ENCODE measurements around the gene CERS6.
"Not testable (repeated sequence)": the region's sequence is repeated elsewhere in the genome, so short reads cannot be mapped to it uniquely, and the experiment has no call there.

CERS6 gene

DNA sequence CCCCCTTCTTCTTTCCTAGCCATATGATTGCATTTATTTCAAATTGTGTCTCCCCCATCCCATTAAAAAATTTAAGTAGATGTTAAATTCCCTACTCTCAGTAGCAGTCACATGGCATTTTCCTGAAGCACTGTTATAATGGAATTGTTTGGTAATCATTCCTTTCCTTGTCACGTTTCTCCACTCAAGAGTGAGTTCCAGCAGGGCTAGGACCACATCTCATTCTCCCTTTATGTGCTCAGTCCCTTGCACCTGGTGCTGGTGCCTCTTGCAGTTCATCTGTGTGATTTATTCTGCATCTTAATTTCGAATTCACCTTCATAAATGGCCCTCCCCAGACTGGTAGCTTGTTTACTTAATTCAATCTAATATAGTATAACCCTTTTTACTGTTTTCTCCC is 276.0 kb downstream of the CERS6 start:
- no peak for DNase-seq (ENCODE audit: low read depth in 2 of 2)

DNA sequence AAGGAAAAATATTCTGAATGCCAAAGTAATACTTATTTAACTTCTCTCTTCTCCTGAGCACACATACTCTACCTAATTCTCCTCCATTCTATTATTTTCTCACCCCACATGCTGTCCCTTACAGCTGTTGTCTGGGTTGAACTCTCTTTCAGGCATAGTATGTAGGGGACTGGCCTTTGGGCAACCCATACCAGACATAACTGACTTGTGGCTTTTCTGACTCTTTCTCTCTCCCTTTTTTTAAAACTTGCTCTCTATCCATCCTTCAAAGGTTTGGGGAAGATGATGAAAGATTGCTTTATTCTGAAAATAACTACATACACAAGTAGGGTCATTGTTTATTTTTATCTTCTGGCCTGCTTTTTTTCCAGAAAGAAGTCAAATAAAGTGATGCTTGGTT is 276.4 kb downstream of the CERS6 start:
- no peak for DNase-seq (ENCODE audit: low read depth in 2 of 2)

DNA sequence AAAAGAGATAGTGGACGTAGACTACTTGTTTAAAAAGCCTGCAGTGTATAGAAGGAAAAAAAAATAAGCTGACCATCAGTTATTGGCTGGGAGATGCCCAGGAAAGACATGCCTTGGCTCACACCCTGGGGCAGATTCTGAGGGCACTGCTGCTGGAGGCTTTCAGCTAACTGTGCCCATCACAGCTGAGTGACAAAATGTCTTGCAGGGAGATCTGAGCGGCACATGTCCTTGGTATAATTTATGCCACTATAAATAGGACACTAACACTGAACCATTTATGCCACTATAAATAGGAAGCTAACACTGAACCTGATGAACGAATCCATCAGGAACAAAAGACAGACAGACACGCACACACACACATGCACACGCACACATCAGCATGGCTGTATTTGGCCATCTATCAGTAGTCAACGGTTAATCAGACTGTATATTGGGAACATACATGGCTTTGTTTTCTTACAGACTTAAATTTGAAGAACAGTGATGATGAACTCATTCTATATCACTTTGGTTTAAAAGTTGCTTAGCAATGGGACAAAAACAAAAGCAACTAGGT is 278.2 kb downstream of the CERS6 start:
- DNase-seq (ENCODE audit: low read depth in 2 of 2): no peak

DNA sequence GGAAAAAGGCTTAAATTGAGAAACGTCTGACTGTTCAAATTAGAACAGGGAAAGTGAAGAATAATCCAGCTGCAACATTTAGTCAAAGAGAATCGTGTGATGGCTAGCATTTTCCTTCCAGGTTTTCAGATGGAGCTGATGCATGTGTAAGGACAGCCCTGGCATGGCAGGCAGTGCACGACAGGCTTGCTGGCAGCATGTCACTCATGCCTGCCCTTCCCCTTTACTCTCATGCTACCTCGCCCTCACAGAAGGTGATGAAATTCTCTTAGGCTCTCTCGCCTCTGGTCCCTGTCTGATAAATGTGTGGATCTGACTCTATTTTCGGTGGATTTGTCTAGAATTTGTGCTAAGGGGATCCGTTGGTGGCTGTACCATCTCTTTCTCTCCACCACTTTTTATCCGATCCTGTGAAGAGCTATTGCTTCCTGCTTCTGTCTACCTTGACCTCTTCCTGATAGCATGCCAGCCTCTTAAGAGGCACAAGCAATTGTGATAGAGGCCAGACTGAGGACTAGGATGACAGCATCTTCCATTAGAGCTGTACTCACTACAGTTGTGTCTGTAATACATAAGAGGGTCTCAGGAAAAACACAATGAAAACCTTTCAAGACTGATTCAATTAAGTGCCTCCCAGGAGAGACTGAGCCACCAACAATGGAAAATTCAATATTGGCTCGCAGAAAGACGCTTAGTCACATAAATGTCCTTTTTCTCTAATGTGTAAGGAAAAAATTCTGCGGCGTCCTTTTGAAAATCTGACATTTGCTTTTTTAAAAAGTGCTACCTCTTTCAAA is 280.8 kb downstream of the CERS6 start:
- no peak for DNase-seq (ENCODE audit: low read depth in 2 of 2)

DNA sequence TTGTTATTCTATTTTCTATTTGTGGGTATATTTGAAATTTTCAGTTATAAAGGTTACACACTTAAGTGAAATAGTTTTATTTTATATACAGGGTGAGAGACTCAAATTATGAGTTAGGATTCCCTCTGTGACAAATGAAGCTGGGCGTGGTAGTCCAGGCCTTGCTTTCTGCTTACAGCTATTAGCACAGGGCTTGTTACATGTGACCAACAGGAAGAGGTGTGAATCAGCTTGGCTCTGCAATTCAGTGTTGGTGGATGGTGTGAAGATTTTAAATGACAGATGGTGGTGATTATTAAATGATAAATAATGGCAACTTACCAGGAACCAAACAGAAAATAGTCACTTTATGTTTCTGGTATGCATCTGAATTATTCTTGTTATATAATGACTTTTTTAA is 282.0 kb downstream of the CERS6 start:
- DNase-seq (ENCODE audit: low read depth in 2 of 2): no peak

DNA sequence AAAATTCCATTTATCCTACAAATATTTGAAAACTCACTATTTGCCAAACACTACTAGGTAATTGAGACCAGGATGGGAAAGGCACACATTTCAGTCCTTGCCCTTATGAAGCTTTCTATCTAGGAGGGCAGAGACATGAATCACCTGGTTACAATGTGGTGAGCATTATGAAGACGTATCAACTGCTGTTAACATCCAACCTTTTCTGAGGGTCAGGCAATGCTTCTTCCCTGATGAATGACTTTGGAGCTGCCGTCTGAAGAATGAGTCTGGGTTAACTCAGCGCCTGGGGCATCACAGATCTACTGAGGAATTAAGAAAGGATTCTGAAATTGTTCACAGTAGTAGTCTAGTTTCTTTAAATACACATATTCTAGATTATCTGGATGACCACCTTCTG is 284.3 kb downstream of the CERS6 start:
- DNase-seq (ENCODE audit: low read depth in 2 of 2): no peak

DNA sequence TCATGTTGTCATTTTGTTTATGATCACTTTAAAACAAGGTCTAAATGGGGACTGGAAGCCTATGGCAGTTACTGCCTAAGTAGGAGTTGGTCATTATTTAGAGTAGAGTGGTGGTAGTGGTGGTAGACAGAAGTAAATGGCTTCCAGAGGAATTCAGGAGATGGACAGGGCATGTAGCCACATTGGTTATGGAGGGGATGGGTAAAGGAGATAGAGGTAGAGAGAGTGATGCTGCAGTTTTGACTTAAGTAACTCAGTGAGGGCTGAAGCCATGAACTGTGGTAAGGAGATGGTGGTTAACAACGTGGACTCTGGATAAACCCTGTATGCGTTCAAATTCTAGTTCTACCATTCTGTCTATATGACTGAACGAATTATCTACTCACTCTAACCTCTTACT is 284.7 kb downstream of the CERS6 start:
- no peak for DNase-seq (ENCODE audit: low read depth in 2 of 2)

DNA sequence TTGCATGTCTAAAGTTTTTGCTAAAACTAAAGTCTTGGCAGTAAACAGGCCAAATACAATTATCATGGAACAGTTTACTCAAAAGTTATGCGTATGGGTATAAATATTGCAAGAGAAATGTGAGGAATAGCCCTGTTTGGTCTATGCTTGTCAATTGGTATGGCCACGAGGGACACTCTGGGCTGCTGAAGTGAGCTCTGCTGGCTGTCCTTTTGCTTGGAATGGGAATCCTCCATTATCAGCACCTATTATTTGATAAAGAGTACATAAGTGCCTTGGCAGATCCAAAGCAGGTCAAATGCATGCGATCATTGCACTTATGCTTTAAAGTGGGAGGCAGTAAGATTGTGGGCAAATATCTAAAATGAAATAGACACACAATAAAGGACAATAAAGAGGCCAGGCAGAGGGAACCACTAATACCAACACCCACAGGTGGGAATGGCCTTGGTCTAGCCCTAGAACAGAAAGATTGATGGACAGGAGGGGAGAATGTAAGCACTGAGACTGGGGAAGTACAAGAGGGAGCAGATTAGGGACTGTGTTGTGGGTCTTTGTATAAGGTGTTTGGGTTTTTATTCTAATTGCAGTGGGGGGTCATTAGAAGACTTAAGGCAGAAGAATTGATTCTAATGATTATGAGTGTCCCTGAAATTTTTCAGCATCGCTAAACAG is 286.3 kb downstream of the CERS6 start:
- DNase-seq (ENCODE audit: low read depth in 2 of 2): no peak

DNA sequence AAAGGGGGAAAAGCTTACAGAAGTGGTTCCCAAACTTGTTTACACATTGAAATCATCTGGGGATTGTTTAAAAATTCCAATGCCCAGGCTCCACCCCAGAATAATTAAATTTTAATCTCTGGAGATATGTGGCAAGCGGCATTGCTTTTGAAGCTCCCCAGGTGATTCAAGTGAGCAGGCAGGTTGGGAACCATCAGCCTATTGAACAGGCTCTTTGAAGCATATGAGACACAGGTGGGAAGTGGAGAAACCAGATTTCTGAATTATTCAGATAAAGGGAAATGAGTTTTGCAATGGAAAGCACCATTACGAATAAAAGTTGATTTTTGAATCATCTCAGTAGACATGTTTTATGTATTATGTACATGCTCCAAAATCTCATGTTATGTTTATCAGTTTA is 288.8 kb downstream of the CERS6 start:
- no peak for DNase-seq (ENCODE audit: low read depth in 2 of 2)

DNA sequence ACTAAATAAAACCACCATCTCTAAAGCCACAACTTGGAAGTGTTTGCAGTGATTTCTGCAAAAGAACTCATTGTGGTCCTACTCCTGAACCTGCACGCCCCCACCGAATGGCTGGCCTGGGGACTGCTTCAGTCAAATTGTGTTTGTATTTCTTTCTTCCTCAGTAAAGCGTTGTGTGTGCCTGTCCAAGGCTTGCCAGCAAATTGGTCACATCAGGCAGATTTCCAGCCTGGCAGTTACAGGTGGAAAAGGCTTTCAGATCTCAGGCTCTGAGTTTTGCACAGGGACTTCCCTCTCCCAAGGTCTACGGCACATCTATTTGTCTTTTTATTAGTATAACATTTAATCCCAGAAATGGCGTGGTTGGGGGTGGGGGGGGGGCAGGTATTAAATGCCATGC is 292.4 kb downstream of the CERS6 start:
- no peak for DNase-seq (ENCODE audit: low read depth in 2 of 2)

DNA sequence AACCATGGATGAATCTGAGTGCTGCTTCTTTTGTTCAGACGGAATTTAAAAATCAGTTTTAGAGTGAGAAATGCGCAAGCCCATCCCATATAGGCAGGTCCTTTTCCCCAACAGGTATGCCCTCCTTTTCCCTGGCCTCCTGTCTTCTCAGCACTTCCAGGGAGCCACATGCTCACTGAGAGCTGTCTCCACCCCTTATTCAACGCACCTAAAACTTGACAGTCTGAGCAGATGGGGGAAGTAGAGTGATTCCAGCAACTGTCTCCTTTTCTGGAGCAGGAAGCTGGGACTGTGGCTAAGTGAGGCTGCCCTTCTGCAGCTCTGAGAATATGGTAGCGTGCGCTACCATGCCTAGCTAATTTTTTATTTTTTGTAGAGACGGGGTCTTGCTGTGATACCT is 293.2 kb downstream of the CERS6 start:
- no peak for DNase-seq (ENCODE audit: low read depth in 2 of 2)

DNA sequence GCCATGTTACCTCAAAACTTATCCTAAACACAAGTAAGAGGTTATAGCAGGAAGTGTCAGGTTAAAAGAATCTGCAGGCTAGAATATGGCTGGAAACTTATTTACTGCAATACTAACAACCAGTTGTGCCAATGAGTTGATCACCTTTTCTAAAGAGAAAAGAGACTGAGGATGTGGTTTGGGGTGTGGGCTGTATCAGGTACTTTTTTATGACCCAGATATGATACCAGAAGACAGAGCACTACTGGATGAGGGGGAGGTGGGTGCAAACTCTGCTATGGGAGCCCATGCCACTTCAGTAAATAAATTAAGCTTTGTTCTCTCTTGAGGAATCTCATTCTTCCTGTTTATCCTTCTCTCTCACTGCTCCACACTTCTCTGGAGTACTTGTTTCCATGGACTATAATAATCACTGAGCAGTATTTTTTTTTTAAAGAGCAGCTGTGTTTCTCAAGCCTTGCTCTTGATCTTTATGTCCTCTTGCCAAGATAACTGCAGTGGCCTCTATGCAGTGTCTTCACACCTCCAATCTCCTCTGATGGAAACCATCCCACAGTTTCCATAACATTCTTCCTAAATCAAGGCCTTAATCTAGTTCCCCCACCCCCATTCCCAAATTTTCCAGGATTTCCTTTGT is 295.1 kb downstream of the CERS6 start:
- no peak for DNase-seq (ENCODE audit: low read depth in 2 of 2)

DNA sequence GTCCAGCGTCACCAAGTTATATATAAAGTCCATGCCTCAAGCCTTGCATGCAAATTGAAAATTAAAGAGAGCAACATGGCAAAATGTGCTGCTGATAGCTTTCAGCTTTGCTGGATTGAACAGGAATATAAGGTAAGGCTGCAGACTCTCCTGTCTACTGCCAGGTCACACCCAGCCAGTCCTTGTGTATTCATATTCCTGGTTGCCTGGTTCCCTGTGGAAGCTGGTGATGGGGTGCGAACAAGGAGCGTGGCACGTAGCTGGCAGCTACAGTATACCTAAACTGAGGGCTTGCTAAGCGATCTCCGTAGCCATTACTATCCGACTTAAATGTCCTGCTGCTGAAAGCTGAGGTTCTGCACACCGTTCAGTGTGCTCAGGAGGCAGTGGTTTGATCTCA is 296.3 kb downstream of the CERS6 start:
- no peak for DNase-seq (ENCODE audit: low read depth in 2 of 2)

DNA sequence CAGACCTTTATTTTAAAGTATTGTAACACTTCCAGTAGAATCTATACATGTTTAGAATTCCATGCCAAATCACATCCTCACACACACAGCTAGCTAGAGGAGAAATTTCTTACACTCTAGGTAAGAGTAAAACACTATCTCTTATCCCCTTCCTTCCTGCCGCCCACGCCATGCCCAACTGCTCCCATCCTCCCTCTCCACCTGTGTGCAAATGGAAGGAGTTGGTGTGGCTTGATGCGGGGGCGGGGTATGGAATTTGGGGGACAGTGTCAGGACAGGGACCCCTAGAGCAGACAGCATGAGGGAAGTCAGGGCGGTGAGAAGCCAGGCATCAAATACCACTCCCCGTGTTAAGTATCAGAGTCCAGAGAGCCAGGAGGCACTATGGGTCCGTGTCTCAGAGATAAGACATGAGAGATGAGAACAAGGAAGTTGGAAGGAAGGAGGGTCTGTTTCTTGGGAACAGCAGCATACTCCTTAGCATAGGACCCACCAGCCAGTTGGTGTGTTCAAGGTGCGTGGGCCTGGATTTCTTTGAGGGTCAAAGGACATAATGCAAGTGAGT is 297.8 kb downstream of the CERS6 start:
- DNase-seq (ENCODE audit: low read depth in 2 of 2): no peak

DNA sequence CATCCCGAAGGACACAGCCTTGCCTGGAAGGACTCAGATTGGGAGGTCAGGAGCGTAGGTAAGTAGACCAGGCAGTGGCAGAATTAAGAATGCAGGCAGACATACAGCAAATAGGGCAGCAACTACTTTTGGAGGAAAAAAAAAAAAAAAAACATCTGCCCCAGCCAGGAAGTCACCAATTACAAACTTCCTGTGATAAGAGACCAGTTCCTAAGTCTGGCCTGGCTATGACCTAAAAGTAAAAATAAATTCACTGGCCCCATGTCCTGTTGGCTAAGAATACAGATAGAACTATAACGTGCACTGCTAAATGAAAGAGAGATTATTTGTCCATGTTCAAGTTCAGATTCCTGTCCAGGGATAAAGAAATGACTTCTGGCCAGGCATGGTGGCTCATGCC is 301.2 kb downstream of the CERS6 start:
- no peak for DNase-seq (ENCODE audit: low read depth in 2 of 2)

DNA sequence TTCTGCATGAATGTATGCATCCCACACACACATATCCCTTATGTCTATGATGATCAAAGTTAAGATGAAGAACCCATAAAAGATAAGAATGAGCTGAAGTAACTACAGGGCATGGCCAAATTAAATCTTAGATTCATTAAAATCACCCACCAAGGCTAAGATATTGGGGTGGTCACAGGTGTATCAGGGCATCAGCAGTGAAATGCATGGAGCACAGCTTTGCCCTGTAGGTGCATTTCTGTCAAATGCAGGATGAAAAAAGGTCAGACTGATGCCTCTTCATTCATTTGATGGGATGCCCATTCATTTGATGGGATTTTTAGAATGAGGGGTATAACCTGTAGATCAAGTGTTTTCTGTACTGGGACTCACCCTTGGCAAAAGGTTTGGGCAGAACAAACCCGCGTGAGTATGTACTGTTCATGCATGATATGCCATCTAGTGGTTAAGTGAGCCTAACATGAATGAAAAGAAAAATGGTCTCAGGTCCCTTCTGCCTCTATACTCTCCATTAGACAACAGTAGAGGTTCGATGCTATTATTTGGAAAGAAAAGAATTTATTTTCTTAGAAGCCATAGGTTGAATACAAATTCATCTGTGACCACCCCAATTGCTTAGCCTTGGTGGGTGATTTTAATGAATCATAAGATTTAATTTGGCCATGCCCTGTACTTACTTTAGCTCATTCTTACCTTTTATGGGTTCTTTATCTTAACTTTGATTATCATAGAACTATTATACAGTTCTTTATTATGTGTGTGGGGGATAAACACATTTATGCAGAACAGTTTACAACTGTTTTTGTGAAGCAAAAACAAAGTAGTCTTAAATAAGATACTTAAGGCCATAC is 303.1 kb downstream of the CERS6 start:
- peak in 1 of 2 donors; percentile 7 for DNase-seq (ENCODE audit: low read depth in 2 of 2)

DNA sequence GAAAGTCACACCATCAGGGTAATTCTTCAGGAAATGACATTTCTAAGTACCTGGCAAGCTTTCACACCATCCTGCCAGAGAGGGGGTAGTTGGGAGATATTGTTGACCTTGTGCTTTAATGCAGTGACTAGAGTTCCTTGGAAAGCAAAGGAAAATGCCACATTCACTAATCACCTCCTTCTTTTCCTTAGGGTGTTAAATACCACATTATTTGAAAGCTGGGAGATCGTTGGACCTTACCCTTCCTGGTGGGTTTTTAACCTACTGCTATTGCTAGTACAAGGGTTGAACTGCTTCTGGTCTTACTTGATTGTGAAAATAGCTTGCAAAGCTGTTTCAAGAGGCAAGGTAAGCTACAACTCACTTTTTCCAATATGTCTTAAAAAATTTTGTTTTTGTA is 309.3 kb downstream of the CERS6 start:
- no peak for DNase-seq (ENCODE audit: low read depth in 2 of 2)

DNA sequence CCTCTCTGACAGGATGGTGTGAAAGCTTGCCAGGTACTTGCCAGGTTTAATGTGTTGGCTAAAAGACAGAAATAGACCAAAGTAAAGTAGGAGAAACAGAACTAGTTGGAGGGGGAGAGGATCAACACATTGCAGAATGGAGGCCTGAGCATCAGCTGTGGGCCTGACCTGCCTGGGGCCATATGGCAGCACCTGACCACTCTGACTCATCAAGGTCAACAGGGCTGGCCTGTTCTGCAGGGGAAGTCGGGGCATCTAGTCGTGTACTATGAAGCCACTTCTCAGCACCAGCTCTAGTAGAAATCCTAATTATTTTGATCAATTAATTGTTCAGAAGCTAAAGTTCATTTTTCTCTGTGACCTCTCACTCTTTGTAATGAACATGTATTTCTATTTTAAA is 310.5 kb downstream of the CERS6 start:
- no peak for DNase-seq (ENCODE audit: low read depth in 2 of 2)

DNA sequence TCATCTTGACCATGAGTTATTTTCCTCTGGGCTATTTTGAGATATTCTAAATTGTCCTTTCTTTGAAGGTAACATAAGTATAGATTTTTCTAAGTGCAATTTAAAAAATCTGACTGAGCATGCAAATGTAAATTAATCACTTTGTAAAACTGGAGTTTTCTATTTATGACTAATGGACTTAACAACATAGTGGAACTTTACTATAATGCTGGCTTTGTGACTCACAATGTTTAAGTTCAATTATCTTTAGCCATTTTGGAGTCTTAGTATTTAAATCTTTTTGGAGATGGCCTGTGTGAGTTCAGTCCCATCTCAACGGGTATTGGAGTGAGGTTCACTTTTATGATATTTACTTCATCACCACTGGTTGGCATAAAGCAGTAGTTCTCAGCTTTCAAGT is 311.2 kb downstream of the CERS6 start:
- no peak for DNase-seq (ENCODE audit: low read depth in 2 of 2)

DNA sequence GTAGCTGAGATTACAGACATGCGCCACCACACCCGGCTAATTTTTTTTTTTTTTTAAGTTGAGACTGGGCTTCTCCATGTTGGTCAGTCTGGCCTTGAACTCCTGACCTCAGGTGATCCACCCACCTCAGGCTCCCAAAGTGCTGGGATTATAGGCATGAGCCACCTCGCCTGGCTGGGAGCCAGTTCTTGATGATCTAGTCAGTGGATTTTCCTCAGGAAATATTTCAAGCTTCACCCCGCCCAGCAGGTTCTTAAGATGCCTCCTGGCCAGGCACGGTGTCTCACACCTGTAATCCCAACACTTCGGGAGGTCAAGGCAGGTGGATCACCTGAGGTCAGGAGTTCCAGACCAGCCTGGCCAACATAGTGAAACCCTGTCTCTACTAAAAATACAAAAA is 312.3 kb downstream of the CERS6 start:
- not testable (repeated sequence) for DNase-seq (ENCODE audit: low read depth in 2 of 2)

DNA sequence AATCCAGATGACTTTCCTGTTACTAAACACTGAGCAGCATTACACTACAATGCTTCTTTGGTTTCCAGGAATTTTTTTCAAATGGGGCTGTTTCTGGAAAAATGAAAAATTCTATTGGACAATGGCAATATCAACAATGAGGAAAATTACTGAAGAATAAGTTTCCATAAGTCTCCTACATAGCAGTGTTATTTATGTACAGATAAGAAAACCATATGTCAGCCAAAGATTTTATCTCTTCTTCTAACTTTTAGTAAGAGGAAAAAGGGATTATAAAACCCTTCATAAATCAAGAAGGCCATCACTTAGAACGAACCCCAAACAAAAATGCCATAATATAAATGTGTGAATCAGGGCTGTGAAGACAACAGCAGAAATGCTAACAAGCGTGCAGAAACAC is 314.7 kb downstream of the CERS6 start:
- DNase-seq (ENCODE audit: low read depth in 2 of 2): no peak

DNA sequence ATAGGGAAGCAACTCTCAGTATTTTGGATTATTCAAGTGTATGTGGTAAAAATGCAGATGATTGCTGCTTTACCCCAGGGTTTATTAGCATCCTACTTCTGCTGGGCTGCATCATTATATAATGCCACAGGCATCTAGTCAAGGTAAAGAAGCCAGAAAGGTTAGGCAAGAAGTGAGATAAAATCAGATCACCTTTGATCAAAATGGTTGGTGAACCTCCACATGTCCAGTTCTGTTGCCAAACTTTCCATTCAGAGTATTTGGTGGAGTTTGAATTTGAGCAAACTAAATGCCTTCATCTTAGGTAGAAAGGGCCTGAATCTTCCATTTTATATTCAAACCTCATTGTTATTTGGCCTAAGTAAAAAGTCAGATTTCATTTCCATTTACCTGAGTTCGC is 316.6 kb downstream of the CERS6 start:
- DNase-seq (ENCODE audit: low read depth in 2 of 2): no peak

All from activated CD4-positive, alpha-beta T cell treated with anti-CD3 and anti-CD28 coated beads for 24 hours (primary cell).